ENCODE data around the gene UIMC1.

Gene UIMC1

GRCh38 chr5:176902102-176902814 lies 104.3 kb downstream of the UIMC1 start:
- no peak for DNase-seq (ENCODE audit: low spot score)

- DNase-seq (ENCODE audit: low spot score) = no peak
Observed at GRCh38 chr5:176901260-176902101, 105.1 kb downstream of the UIMC1 start.

- no peak for DNase-seq (ENCODE audit: low spot score)
Observed at GRCh38 chr5:176900780-176901204, 105.8 kb downstream of the UIMC1 start.

GRCh38 chr5:176899946-176900779 lies 106.4 kb downstream of the UIMC1 start:
- no peak for DNase-seq (ENCODE audit: low spot score)

GRCh38 chr5:176899296-176899891 lies 107.2 kb downstream of the UIMC1 start, which contains the start of gene HK3:
Gene HK3, minus strand, starts transcription at chr5:176899346. Its CDS starts 3,187 bp downstream, at chr5:176896159.
- no peak for DNase-seq (ENCODE audit: low spot score)

- no peak for DNase-seq (ENCODE audit: low spot score)
Observed at GRCh38 chr5:176897263-176897662, 109.3 kb downstream of the UIMC1 start.

- no peak for DNase-seq (ENCODE audit: low spot score)
Observed at GRCh38 chr5:176895831-176896230, 110.7 kb downstream of the UIMC1 start.

GRCh38 chr5:176894298-176894697 lies 112.3 kb downstream of the UIMC1 start:
- DNase-seq (ENCODE audit: low spot score) = no peak

- DNase-seq (ENCODE audit: low spot score) = no peak
Observed at GRCh38 chr5:176892663-176893062, 113.9 kb downstream of the UIMC1 start.

GRCh38 chr5:176891331-176891958 lies 115.1 kb downstream of the UIMC1 start:
- DNase-seq (ENCODE audit: low spot score) = no peak

- no peak for DNase-seq (ENCODE audit: low spot score)
Observed at GRCh38 chr5:176890455-176891330, 115.9 kb downstream of the UIMC1 start.

GRCh38 chr5:176889321-176890280 lies 117.0 kb downstream of the UIMC1 start:
- no peak for DNase-seq (ENCODE audit: low spot score)

- no peak for DNase-seq (ENCODE audit: low spot score)
Observed at GRCh38 chr5:176888865-176889165, 117.8 kb downstream of the UIMC1 start.

- DNase-seq (ENCODE audit: low spot score) = peak; percentile 2
Observed at GRCh38 chr5:176888016-176888864, 118.3 kb downstream of the UIMC1 start.

- no peak for DNase-seq (ENCODE audit: low spot score)
Observed at GRCh38 chr5:176887252-176887849, 119.2 kb downstream of the UIMC1 start.

GRCh38 chr5:176886336-176887251 lies 120.0 kb downstream of the UIMC1 start:
- DNase-seq (ENCODE audit: low spot score) = no peak

- DNase-seq (ENCODE audit: low spot score) = no peak
Observed at GRCh38 chr5:176884571-176884890, 122.0 kb downstream of the UIMC1 start.

Data from GM03348 (cell line).